ENCODE results near the gene AKR1E2. TPM values are rescaled to one million over a fixed set of nuclear protein-coding genes. Genes with fewer than 3 reads are reported as not detected.
A peak's percentile ranks its signal among the peaks of the same experiment; 100 is the strongest.

AKR1E2 gene
- total RNA-seq, 1 experiment from 2014 or later = 11.3 TPM

DNA sequence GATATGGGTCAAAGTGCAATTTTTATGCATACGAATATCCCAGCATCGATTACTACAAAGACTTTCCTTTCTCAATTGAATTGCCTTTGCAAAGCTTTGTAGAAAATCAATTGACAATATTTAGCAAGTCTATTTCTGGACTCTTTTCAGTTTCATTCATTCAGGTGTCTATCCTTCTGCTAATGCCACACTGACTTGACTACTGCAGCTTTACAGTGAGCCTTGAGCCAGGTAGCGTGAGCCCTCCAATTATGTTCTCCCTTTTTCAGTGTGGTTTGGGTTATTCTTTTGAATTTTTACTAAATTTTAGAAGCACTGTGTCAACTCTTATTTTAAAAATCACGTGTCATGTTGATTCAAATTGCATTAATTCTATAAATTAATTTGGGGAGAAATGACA lies 19.5 kb upstream of the AKR1E2 start:
- H3K4me1 ChIP-seq (ENCODE audit: insufficient read depth, low read length, poor library complexity, severe bottlenecking) = peaks cover 13% of the 10 kb centered on the region

GRCh38 chr10:4807761-4808507 lies 18.1 kb upstream of the AKR1E2 start:
- no TSS peak for BruUV-seq (replicated peaks)
- no peaks in the 10 kb centered on the region for H3K9me3 ChIP-seq (ENCODE audit: low read depth, low read length, poor library complexity, severe bottlenecking)
- no peaks in the 10 kb centered on the region for H3K27me3 ChIP-seq (replicated peaks; ENCODE audit: insufficient read depth, low read depth, low read length, poor library complexity)
- H3K4me3 ChIP-seq (ENCODE audit: low read depth, low read length, poor library complexity, severe bottlenecking) = no peak overlapping the region
- peaks cover 13% of the 10 kb centered on the region for H3K4me1 ChIP-seq (ENCODE audit: insufficient read depth, low read length, poor library complexity, severe bottlenecking)
- H3K36me3 ChIP-seq (ENCODE audit: insufficient read depth, low read length, poor library complexity, severe bottlenecking) = no peaks in the 10 kb centered on the region
- peak; percentile 90 for DNase-seq (ENCODE audit: low spot score)
- CTCF ChIA-PET = no interaction called here
- H3K27ac ChIP-seq (ENCODE audit: low read depth, low read length, poor library complexity, severe bottlenecking) = no peak overlapping the region
- POLR2A ChIA-PET (ENCODE audit: low non-redundant PET) = no interaction called here
- intact Hi-C loops (cut with micrococcal nuclease; ENCODE audit: unreplicated experiment) = no loop called here
- no peak for TF ChIP-seq CTCF (conservative IDR thresholded peaks at IDR 0.05; ENCODE audit: low read depth, low read length)
- TF ChIP-seq EZH2 (IDR thresholded peaks at IDR 0.05; ENCODE audit: borderline replicate concordance, low read depth, low read length, poor library complexity, severe bottlenecking) = no peak

More for the DNA sequence above, 19.5 kb upstream of the AKR1E2 start:
- H3K27ac ChIP-seq (ENCODE audit: low read depth, low read length, poor library complexity, severe bottlenecking) = no peak overlapping the region
- no peaks in the 10 kb centered on the region for H3K36me3 ChIP-seq (ENCODE audit: insufficient read depth, low read length, poor library complexity, severe bottlenecking)
- no TSS peak for BruUV-seq (replicated peaks)
- no peak overlapping the region for H3K4me3 ChIP-seq (ENCODE audit: low read depth, low read length, poor library complexity, severe bottlenecking)
- POLR2A ChIA-PET (ENCODE audit: low non-redundant PET) = no interaction called here
- CTCF ChIA-PET = interaction anchor here (0.6 kb wide), 1 partner anchor 8 kb away, joined by 3 read pairs; no protein-coding TSS in a partner anchor
- no peak for DNase-seq (ENCODE audit: low spot score)
- intact Hi-C loops (cut with micrococcal nuclease; ENCODE audit: unreplicated experiment) = no loop called here
- H3K9me3 ChIP-seq (ENCODE audit: low read depth, low read length, poor library complexity, severe bottlenecking) = no peaks in the 10 kb centered on the region
- no peaks in the 10 kb centered on the region for H3K27me3 ChIP-seq (replicated peaks; ENCODE audit: insufficient read depth, low read depth, low read length, poor library complexity)
- TF ChIP-seq CTCF (conservative IDR thresholded peaks at IDR 0.05; ENCODE audit: low read depth, low read length) = no peak
- no peak for TF ChIP-seq EZH2 (IDR thresholded peaks at IDR 0.05; ENCODE audit: borderline replicate concordance, low read depth, low read length, poor library complexity, severe bottlenecking)

GRCh38 chr10:4809156-4809555 lies 16.9 kb upstream of the AKR1E2 start:
- H3K4me3 ChIP-seq (ENCODE audit: low read depth, low read length, poor library complexity, severe bottlenecking) = no peak overlapping the region
- H3K27me3 ChIP-seq (replicated peaks; ENCODE audit: insufficient read depth, low read depth, low read length, poor library complexity) = no peaks in the 10 kb centered on the region
- intact Hi-C loops (cut with micrococcal nuclease; ENCODE audit: unreplicated experiment) = no loop called here
- no peak for DNase-seq (ENCODE audit: low spot score)
- H3K36me3 ChIP-seq (ENCODE audit: insufficient read depth, low read length, poor library complexity, severe bottlenecking) = no peaks in the 10 kb centered on the region
- POLR2A ChIA-PET (ENCODE audit: low non-redundant PET) = no interaction called here
- BruUV-seq (replicated peaks) = no TSS peak
- no peak overlapping the region for H3K27ac ChIP-seq (ENCODE audit: low read depth, low read length, poor library complexity, severe bottlenecking)
- peaks cover 13% of the 10 kb centered on the region for H3K4me1 ChIP-seq (ENCODE audit: insufficient read depth, low read length, poor library complexity, severe bottlenecking)
- no peaks in the 10 kb centered on the region for H3K9me3 ChIP-seq (ENCODE audit: low read depth, low read length, poor library complexity, severe bottlenecking)
- no peak for TF ChIP-seq EZH2 (IDR thresholded peaks at IDR 0.05; ENCODE audit: borderline replicate concordance, low read depth, low read length, poor library complexity, severe bottlenecking)
- TF ChIP-seq CTCF (conservative IDR thresholded peaks at IDR 0.05; ENCODE audit: low read depth, low read length) = no peak
- CTCF ChIA-PET = no interaction called here
